Heart right ventricle (tissue), 16 donors: Measurements from ENCODE around the gene PCP4. TPM values are rescaled to one million over a fixed set of nuclear protein-coding genes. Genes with fewer than 3 reads are reported as not detected.

Source experiments
- ATAC-seq, 8 donors: fragments of 200-7000 bp; cut with Tn5 transposase; one replicate each; pipeline ENCODE4 v1.9.1; 2020; ENCODE audit warnings: mild to moderate bottlenecking in 8 of 8, moderate library complexity in 8 of 8, moderate number of reproducible peaks in 1 of 8
- DNase-seq, 2 donors: peaks; one replicate each; pipeline ENCODE4 v3.0.0-alpha.2; 2020
- H3K27ac ChIP-seq, 10 donors: fragments of 200-600 bp; sonication (generic) in 2 of 10; one replicate each; pipeline versions ENCODE4 v1.5.0 to v1.8.0; 2020 to 2022; ENCODE audit warnings: mild to moderate bottlenecking in 3 of 10
- H3K27me3 ChIP-seq, 7 donors: fragments of 200-600 bp; one replicate each; pipeline ENCODE4 v1.8.0; 2021 to 2022; ENCODE audit warnings: mild to moderate bottlenecking in 2 of 7
- H3K36me3 ChIP-seq, 9 donors: fragments of 200-600 bp; sonication (generic) in 1 of 9; one replicate each; pipeline versions ENCODE4 v1.5.0 to v1.8.0; 2020 to 2022; ENCODE audit warnings: mild to moderate bottlenecking in 2 of 9
- H3K4me1 ChIP-seq, 9 donors: fragments of 200-600 bp; sonication (generic) in 1 of 9; one replicate each; pipeline versions ENCODE4 v1.5.0 to v1.8.0; 2020 to 2022; ENCODE audit warnings: mild to moderate bottlenecking in 4 of 9
- H3K4me3 ChIP-seq, 10 donors: fragments of 200-600 bp; sonication (generic) in 2 of 10; one replicate each; pipeline versions ENCODE4 v1.5.0 to v1.8.0; 2020 to 2022; ENCODE audit warnings: mild to moderate bottlenecking in 7 of 10, moderate library complexity in 2 of 10
- H3K9me3 ChIP-seq, 11 donors: fragments of 200-600 bp in 10 of 11; sonication (generic) in 2 of 11; one replicate each; pipeline versions ENCODE4 v1.5.0 to v1.8.0; 2013 to 2022; ENCODE audit warnings: mild to moderate bottlenecking in 2 of 11, control low read depth in 1 of 11, moderate library complexity in 1 of 11
- CTCF ChIP-seq, 9 donors: fragments of 200-600 bp; sonication (generic) in 2 of 9; IDR thresholded peaks; one replicate each; pipeline versions ENCODE4 v1.5.0 to v1.8.0; 2021 to 2022; ENCODE audit warnings: antibody characterized with exemption in 9 of 9, mild to moderate bottlenecking in 5 of 9, moderate library complexity in 1 of 9
- WGBS, 2 donors: extraction: QIAGEN DNeasy Blood & Tissue Kit; methylation state at CpG; one replicate each; pipeline ENCODE4 v1.1.7; 2013; ENCODE audit warnings: inconsistent platforms in 1 of 2; 5-methylcytosine and 5-hydroxymethylcytosine counted together
- intact Hi-C, 10 donors: fragments of 100-400 bp; cut with DNase I; formaldehyde crosslinking; loops; one replicate each; pipeline versions ENCODE4 v1.11.1 to v1.14.2; 2022
- long read RNA-seq, 3 donors: library from polyadenylated mRNA; unstranded; transcript quantifications; one replicate each; pipeline ENCODE4 v2.0.0, GENCODE V29; 2020 to 2021
- polyA plus RNA-seq, 2 donors: library from polyadenylated mRNA; stranded (reverse); fragments of 200-250 nt; gene quantifications; one replicate each; pipeline ENCODE4 v1.2.3, GENCODE V29; 2013
- total RNA-seq, 10 donors: library from RNA; stranded (reverse); fragmentation: NEBNext Ultra II Directional in 3 of 10; extraction: Animal tissue kit (Norgen Biotek cat#: 25700) in 3 of 10; gene quantifications; one replicate each; pipeline versions ENCODE4 v1.2.1 to v1.2.4, GENCODE V29; 2021 to 2023
- donor health status: Arrhythmogenic right ventricular cardiomyopathy.
- donor health status: ischemic (EF 13 %, LVEDD 7.1; RV severe dilation, severe dysfunction).
- donor health status: healthy with polysubstance abuse.
- donor health status: DM: no; HTN: yes; CAD: no.
- donor health status: DM: no; HTN: no; CAD: no.
- donor health status: ischemic (EF 25% LVEDD 6.9; RV normal size, moderate dysfunction).
- donor health status: ischemic (EF 25% LVEDD 5.7; RV mildly dilated, moderate dysfunction).
- donor health status: healthy.
- donor health status: DM: yes; HTN: yes; CAD: no.
- donor health status: Ischemic cardiomyopathy.
- donor health status: ischemic (EF 35%, LVEDD 5.7; RV mildly dilated, moderate dysfunction).
- donor health status: nonischemic (EF 11% LVEDD 7.7; RV severe dilation, severe dysfunction).
- donor health status: DM: yes; HTN: yes; CAD: no.
- donor health status: PGD.
- donor health status: ischemic (EF 29% LVEDD 5.4; RV normal size, mild dysfunction).
- donor health status: nonischemic (EF 23%, LVEDD 6.1; RV moderate dilation, normal function).

The PCP4 gene
- total RNA-seq (1 to 10 TPM; 2.7 to 6.6 (median 3.6) TPM), polyA plus RNA-seq (1 to 10 TPM; 1.0 to 6.9 TPM)
- long read RNA-seq, donor 1, result 0 reads
- long read RNA-seq, donor 2, partial matches to known transcripts, result 0 of 1 reads
- long read RNA-seq, donor 2, other reads (novel, unspliced or antisense), result 1 of 1 reads
- long read RNA-seq, donor 3, result 0 reads

GRCh38 chr21:39867198-39867650 is at the start of gene PCP4:
Gene PCP4 (plus strand): TSS chr21:39867438. CDS start chr21:39867502, 64 bp downstream.
- Histone ChIP-seq H3K36me3 (no peaks in the 10 kb centered on the region), H3K4me1 (no peaks in the 10 kb centered on the region), H3K27ac (no peak within 1 kb of the TSS), H3K9me3 (no peaks in the 10 kb centered on the region), H3K27me3 (peaks cover 0 to 22% (median 0%) of the 10 kb centered on the region in 7 donors), H3K4me3 (no peak within 1 kb of the TSS)
- DNase-seq (peak in 1 of 2 donors; percentile 10), ATAC-seq (peak in 2 of 8 donors; percentile 29 to 34)
- intact Hi-C loops, result loop anchor here in 7 of 10 donors (2.0 to 10.0 kb wide), 4 partner anchors 48 to 258 kb away; no protein-coding TSS in a partner anchor
- peak; percentile 45 to 81 (median 74) for TF ChIP-seq CTCF (IDR thresholded peaks at IDR 0.05)
- 18 to 23% methylated on average over 14 of the region's 14 CpGs for WGBS, 2 donors

- intact Hi-C loops, result no loop called here
- TF ChIP-seq CTCF (IDR thresholded peaks at IDR 0.05), result no peak
- peaks cover 0 to 5% (median 0%) of the 10 kb centered on the region in 11 donors for H3K9me3 ChIP-seq
- DNase-seq, result no peak
- no peaks in the 10 kb centered on the region for H3K4me1 ChIP-seq
- no peak overlapping the region for H3K4me3 ChIP-seq
- H3K27me3 ChIP-seq, result no peaks in the 10 kb centered on the region
- WGBS, 2 donors, result 67 to 69% methylated on average over 2 of the region's 2 CpGs
- no peaks in the 10 kb centered on the region for H3K36me3 ChIP-seq
- no peak overlapping the region for H3K27ac ChIP-seq
- ATAC-seq, result no peak
Observed at GRCh38 chr21:39818557-39818956, 48.7 kb upstream of the PCP4 start.

- no peak for TF ChIP-seq CTCF (IDR thresholded peaks at IDR 0.05)
- H3K4me3 ChIP-seq, result no peak overlapping the region
- 87 to 95% methylated on average over 3 of the region's 3 CpGs for WGBS, 2 donors
- no peaks in the 10 kb centered on the region for H3K27me3 ChIP-seq
- no peak overlapping the region for H3K27ac ChIP-seq
- H3K4me1 ChIP-seq, result no peaks in the 10 kb centered on the region
- no peaks in the 10 kb centered on the region for H3K9me3 ChIP-seq
- intact Hi-C loops, result no loop called here
- no peaks in the 10 kb centered on the region for H3K36me3 ChIP-seq
- DNase-seq, result no peak
- no peak for ATAC-seq
Observed at GRCh38 chr21:39822042-39822441, 45.2 kb upstream of the PCP4 start.

GRCh38 chr21:39825250-39825649 is 42.0 kb upstream of the PCP4 start:
- Histone ChIP-seq H3K36me3 (no peaks in the 10 kb centered on the region), H3K27ac (no peak overlapping the region), H3K9me3 (peaks cover 0 to 3% (median 0%) of the 10 kb centered on the region in 11 donors), H3K4me1 (no peaks in the 10 kb centered on the region), H3K27me3 (no peaks in the 10 kb centered on the region), H3K4me3 (no peak overlapping the region)
- DNase-seq, result no peak
- no peak for TF ChIP-seq CTCF (IDR thresholded peaks at IDR 0.05)
- intact Hi-C loops, result no loop called here
- 47 to 78% methylated on average over 1 of the region's 1 CpG for WGBS, 2 donors
- ATAC-seq, result no peak
